ENCODE results near the gene CCR7.
"Not testable (repeated sequence)": the region's sequence is repeated elsewhere in the genome, so short reads cannot be mapped to it uniquely, and the experiment has no call there.

The CCR7 gene

GRCh38 chr17:40553694-40554534 lies 11.4 kb downstream of the CCR7 start:
- H3K4me3 ChIP-seq, result no peak overlapping the region
- peak overlapping the region in 20 of 21 experiments; percentile 65 to 94 (median 87) for H3K27ac ChIP-seq

GRCh38 chr17:40552806-40553693 lies 12.2 kb downstream of the CCR7 start:
- Histone ChIP-seq H3K4me3 (no peak overlapping the region), H3K27ac (peak overlapping the region in 20 of 21 experiments; percentile 65 to 94 (median 87))

- Histone ChIP-seq H3K4me3 (no peak overlapping the region), H3K27ac (peak overlapping the region in 20 of 21 experiments; percentile 65 to 94 (median 87))
These were observed 13.1 kb downstream of the CCR7 start for GRCh38 chr17:40551879-40552768.

- no peak overlapping the region for H3K4me3 ChIP-seq
These were observed 14.0 kb downstream of the CCR7 start for GRCh38 chr17:40551091-40551878.

GRCh38 chr17:40550608-40551007 lies 14.7 kb downstream of the CCR7 start:
- Histone ChIP-seq H3K4me3 (no peak overlapping the region), H3K27ac (peak overlapping the region in 20 of 21 experiments; percentile 11 to 94 (median 87))

More at GRCh38 chr17:40551091-40551878, 14.0 kb downstream of the CCR7 start:
- peak overlapping the region in 20 of 21 experiments; percentile 65 to 94 (median 87) for H3K27ac ChIP-seq

- H3K4me3 ChIP-seq, result no peak overlapping the region
- peak overlapping the region in 20 of 21 experiments; percentile 20 to 94 (median 87) for H3K27ac ChIP-seq
These were observed 16.1 kb downstream of the CCR7 start for GRCh38 chr17:40548982-40549685.

GRCh38 chr17:40548491-40548981 lies 16.7 kb downstream of the CCR7 start:
- Histone ChIP-seq H3K4me3 (no peak overlapping the region), H3K27ac (peak overlapping the region in 20 of 21 experiments; percentile 20 to 94 (median 87))

- Histone ChIP-seq H3K27ac (peak overlapping the region in 20 of 21 experiments; percentile 1 to 94 (median 87)), H3K4me3 (no peak overlapping the region)
These were observed 17.3 kb downstream of the CCR7 start for GRCh38 chr17:40547785-40548478.

GRCh38 chr17:40547079-40547784 lies 18.0 kb downstream of the CCR7 start:
- Histone ChIP-seq H3K4me3 (no peak overlapping the region), H3K27ac (peak overlapping the region in 16 of 21 experiments; percentile 48 to 94 (median 87))

- not testable (repeated sequence) for H3K4me3 ChIP-seq
- peak overlapping the region in 1 of 21 experiments; percentile 74 for H3K27ac ChIP-seq
These were observed 18.8 kb downstream of the CCR7 start for GRCh38 chr17:40546497-40546896.

GRCh38 chr17:40545660-40546059 lies 19.6 kb downstream of the CCR7 start:
- H3K4me3 ChIP-seq, result no peak overlapping the region
- peak overlapping the region in 2 of 21 experiments; percentile 21 to 74 for H3K27ac ChIP-seq

GRCh38 chr17:40542558-40543411 lies 22.5 kb downstream of the CCR7 start:
- no peak overlapping the region for H3K4me3 ChIP-seq
- peak overlapping the region; percentile 19 to 97 (median 88) for H3K27ac ChIP-seq

GRCh38 chr17:40541873-40542557 lies 23.3 kb downstream of the CCR7 start:
- H3K4me3 ChIP-seq, result no peak overlapping the region
- peak overlapping the region; percentile 54 to 97 (median 88) for H3K27ac ChIP-seq

- H3K4me3 ChIP-seq, result no peak overlapping the region
- H3K27ac ChIP-seq, result peak overlapping the region; percentile 54 to 97 (median 88)
These were observed 24.0 kb downstream of the CCR7 start for GRCh38 chr17:40541060-40541872.
